Activated CD8-positive, alpha-beta memory T cell treated with anti-CD3 and anti-CD28 coated beads for 4 hours (primary cell): ENCODE data around the gene IP6K1.

Experiments used
- DNase-seq, 2 donors: peaks; one replicate each; pipeline ENCODE4 v3.0.0-alpha.2; 2020; ENCODE audit warnings: low read depth in 2 of 2

IP6K1 gene

GRCh38 chr3:49724586-49724985, 61.8 kb downstream of the IP6K1 start:
- no peak for DNase-seq

DNA sequence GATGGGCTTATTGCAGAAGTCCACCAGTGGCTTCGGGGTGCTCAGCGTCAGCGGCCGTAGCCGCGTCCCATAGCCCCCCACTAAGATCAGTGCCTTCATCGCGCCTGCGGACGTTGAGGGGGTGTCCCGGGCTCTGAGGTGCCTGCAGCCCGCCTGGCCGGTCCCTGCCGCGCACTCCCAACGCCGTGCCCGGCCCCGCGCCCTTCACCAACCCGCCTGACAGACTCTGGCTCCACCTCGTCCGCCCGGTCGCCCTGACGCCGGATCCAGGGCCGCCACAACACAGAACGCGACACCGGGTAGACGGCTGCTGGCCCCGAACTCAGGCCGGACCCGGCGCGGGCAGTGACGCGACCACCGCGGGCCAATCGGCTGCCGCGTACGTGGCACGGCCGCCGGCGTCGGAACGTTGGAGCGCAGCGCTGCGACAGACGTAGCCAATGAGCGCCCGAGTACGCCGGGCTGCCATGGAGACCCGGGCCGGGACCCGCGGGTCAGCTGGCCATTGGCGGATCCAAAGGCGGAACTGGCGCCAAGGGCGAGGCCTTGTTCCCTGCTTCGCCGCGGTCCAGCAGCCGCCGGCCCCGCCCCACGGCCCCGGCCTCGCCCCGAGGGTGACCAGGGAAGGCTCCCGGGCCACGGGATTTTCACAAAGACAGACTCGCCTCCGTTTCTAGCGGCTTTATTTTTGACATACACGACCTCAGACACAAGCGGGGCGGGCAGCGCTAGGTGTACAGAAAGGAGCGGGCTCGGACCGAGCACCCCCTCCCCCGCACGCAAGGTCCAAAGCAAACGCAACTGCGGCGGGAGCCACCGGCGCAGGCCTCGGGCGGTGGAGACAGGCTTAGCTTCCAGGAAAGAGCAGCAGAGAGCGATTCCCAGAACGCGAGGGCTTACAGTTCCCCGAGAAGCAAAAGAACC, 62.5 kb downstream of the IP6K1 start, which contains the start of gene GMPPB:
Gene GMPPB (minus strand): TSS at position 324 of the 924 bp plus-strand sequence. CDS start 225 bp downstream, at position 99.
- peak; percentile 78 to 80 for DNase-seq

- no peak for DNase-seq
Observed at GRCh38 chr3:49723296-49723627, 63.1 kb downstream of the IP6K1 start.

GRCh38 chr3:49722896-49723295, 63.4 kb downstream of the IP6K1 start:
- no peak for DNase-seq

DNA sequence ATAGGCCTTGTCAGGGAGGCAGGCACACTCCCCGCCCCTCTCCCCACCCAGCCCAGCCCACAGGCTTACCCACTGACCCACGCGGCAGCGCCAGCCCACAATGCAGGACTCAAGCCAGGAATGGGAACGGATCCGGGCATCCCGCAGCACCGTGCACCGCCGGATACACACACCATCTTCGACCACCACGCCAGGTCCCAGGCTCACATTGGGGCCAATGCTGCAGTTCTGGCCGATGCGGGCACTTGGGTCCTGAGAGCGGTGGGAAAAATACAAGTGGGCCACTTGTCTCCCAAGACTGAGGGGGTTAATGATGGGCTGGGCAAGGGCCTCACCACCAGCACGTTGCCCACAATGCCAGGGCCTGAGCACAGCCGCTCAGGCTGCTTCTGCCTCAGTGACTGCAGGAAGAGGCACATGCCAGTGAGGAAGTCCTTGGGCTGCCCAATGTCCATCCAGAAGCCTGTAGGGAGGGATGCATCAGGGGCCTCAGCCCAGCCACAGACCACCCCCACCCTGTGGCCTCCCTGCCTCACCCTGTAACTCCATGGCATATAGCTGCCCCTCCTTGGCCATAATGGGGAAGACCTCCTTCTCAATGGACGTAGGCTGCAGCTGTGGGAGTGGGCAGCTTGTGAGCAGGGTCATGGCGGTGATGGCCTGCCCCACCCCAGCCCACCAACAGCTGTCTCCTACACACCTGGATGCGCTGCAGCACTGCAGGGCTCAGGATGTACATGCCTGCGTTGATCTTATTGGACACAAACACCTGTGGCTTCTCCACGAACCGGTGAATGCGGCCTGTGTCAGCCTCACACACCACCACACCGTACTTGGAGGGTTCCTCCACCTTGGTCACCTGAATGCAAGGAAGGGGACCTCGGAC, 64.2 kb downstream of the IP6K1 start:
- no peak for DNase-seq

DNA sequence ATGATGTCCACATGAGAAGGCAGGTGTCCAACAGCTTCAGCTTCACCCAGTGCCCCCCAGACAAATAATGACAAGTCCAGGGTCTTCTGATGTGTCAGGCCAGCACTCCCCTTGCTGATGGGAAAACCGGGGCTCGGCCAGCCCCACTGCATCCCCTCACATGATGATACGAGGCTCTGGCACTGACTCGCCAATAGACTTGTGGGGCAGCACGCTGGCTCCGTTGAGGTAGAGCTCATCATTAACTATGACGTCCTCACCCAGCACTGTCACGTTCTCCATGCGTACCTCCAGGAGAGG, 64.8 kb downstream of the IP6K1 start:
- DNase-seq = no peak

- DNase-seq = no peak
Observed at GRCh38 chr3:49720855-49721595, 65.3 kb downstream of the IP6K1 start.

DNA sequence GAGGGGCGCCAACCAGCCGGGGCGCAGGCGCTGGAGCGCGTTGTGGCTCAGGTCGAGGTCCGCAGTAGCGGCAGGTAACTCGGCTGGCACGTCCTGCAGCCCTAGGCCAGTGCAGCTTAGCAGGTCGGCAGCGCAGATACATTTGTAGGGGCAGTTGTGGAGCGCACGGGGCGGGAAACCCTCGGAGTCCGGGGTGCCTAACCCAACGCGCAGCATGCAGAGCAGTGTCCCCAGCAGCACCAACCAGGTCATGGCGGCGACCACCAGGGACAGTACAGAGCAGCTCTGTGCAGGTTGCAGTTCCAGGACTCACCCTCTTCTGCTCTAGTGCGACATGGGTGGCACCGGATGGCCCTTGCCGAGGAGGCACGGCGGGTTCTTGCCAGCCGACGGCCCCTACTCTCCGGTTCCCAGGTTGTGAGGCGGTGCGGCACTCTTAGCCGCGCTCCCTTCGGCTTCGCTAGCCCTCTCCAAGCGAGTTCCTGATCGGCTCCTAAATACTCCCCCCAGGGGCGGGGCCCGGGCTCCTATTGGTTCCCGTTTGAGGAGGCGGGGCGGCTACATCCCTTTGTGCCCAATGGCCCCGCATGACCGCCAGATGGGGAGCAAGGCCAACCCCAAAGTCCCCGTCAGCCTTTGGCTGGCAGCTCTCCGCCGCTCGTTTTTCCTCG, 67.0 kb downstream of the IP6K1 start, which contains the start of gene AMIGO3:
Gene AMIGO3 (minus strand): TSS at position 471 of the 671 bp plus-strand sequence. CDS start 219 bp downstream, at position 252.
- DNase-seq = peak; percentile 81 to 82

GRCh38 chr3:49718858-49719213, 67.5 kb downstream of the IP6K1 start:
- DNase-seq = no peak

GRCh38 chr3:49717959-49718857, 68.1 kb downstream of the IP6K1 start:
- DNase-seq = no peak

GRCh38 chr3:49717211-49717958, 69.0 kb downstream of the IP6K1 start:
- DNase-seq = no peak

- no peak for DNase-seq
Observed at GRCh38 chr3:49716691-49717210, 69.6 kb downstream of the IP6K1 start.

GRCh38 chr3:49716169-49716568, 70.2 kb downstream of the IP6K1 start:
- no peak for DNase-seq

- DNase-seq = no peak
Observed at GRCh38 chr3:49715611-49716121, 70.7 kb downstream of the IP6K1 start.

DNA sequence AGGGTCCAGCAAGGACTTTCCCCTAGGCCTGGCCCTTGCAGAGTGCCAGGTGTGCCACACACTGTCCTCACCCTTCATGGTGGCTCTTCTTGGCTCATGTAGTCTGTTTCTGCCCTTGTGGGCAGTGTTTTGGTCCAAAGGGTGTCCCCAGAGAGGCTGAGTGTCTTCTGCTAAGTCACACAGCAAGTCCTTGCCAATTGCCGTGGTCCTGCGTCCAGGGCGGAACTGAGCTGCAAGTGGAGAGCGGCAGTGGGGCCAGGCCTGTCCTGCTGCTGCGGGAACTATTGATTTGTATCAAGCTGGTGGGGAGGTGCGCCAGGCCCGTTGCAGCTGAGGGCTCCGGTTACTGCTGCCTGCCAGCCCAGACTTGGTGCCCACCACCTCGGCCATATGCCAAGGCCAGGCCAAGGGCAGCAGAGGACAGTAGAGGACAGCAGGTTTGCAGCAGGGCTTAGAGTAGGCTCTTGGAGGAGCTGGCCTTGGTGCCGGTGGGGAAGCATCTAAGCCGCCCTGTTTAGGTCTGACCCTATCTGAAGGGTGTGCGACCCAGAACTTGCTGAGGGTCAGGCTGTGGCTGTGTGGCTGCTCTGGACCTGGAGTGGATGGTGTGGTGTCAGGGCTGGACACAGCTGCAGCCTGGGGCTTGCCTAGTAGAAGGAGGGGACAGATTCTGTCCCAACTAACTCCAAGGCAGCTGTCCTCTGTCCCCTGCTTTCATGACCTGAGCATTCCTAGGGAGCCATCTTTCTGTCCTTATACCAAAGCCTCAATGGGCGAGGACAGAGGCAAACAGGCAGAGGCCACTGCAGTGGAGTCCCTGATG, 71.4 kb downstream of the IP6K1 start:
- DNase-seq = no peak

DNA sequence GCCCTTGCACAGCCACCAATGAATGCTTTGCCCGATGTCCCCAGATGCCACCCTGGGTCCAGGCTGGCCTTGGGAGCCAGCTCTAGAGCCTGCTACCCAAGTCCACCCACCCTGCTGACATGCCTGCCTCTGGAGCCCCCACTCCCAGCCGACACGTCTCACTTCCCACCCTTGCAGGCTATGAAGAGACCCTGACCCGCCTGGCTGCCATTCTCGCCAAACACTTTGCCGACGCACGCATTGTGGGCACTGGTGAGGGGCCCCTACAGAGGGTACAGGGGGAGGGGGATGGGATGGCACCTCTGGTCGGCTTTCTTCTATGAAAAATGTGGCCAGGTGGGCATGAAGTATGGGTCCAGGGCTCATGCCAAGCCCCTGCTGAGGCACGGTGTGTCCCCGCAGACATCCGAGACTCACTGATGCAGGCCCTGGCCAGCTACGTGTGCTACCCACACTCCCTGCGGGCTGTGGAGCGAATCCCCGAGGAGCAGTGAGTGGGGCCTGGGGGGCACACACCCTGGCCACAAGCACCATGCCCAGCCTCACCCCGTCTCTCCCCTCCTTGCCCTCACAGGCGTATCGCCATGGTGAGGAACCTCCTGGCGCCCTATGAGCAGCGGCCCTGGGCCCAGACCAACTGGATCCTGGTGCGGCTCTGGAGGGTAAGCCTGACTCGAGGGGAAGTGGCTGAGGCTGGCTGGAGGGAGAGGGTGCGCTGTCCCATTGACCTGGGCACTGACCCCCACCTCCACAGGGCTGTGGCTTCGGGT, 72.8 kb downstream of the IP6K1 start:
- no peak for DNase-seq

DNA sequence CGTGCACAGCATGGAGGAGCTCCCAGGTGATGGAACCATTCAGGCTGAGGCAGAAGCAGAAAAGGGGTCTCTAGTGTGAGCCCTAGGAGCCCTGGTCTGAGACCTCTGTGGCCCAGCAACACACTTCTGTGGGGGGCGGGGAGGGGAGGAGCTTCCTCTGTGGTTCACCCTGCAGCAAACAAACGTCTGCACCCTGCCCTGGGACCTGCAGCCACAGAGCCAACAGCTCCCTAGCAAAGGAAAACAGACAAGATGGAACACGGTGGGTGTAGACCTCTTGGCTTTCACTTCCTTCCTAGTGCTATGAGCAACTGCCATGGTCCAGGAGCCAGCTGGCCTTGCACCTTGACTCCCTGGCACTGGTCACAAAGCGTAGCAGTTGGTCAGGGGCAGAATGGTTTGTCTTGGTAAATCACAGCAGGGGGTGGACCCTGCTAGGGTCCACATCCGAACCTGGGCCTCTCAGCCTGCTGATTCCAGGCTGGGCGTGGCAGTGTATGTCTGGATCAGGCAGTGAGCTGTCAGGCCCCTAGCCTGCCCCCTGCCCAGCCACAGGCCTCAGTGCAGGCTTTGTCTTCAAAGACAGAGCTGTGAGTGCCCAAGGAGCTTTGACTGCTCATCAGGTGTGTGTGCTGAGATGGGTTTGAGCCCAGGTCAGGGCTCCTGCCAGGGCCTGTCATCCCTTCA, 73.6 kb downstream of the IP6K1 start:
- no peak for DNase-seq
